ENCODE results near the gene PKD2L2. TPM values are rescaled to one million over a fixed set of nuclear protein-coding genes. Genes with fewer than 3 reads are reported as not detected.

Gene PKD2L2
- total and polyA plus RNA-seq, 9 of the 15 experiments (the other 6 are each of a cell fraction or from before 2014, with no cell fraction given): 0.08 to 0.25 (median 0.11) TPM; not detected in 5

DNA sequence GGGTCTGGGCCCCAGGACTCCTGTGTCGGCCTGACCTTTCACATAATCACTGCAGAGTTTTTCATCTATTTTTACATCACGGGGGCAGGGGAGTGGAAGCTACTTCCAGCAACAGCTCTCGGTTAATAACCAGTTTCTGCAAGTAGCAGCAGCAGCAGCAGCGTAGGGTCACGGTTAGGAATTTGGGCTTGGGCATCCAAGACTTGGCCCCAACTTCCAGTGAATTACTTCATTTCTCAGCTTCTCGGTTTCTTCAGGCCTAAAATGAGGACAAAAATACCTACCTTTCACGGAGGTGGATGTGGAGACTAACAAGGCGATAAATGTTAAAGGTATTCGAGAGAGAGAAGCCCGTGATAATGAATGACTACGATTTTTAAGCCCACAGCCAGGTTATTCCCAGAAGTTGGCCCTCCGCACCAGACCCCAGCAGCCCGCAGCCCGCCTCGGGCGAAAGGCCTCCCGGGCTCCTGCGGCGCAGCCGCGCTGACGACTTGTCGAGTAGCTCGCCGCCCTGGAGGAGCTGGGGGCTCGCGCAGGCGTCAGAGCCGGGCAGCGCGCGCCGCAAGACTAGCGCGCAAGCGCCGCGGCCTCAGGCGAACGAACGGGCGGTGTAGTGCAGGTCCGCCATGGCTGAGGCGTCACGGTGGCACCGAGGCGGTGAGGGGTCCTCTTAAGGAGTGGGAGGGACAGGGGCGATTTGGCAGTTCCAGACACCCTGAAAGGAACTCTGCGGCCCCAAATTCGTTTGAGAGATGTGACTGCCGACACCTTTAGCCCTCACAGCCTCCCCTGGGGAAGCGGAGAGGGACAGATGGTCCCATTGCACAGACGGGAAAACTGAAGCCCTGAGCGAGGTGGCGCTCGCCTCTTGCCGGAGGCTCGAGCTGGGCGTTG, at the start of gene PKD2L2 (continued):
- TF ChIP-seq, protein P1, sequence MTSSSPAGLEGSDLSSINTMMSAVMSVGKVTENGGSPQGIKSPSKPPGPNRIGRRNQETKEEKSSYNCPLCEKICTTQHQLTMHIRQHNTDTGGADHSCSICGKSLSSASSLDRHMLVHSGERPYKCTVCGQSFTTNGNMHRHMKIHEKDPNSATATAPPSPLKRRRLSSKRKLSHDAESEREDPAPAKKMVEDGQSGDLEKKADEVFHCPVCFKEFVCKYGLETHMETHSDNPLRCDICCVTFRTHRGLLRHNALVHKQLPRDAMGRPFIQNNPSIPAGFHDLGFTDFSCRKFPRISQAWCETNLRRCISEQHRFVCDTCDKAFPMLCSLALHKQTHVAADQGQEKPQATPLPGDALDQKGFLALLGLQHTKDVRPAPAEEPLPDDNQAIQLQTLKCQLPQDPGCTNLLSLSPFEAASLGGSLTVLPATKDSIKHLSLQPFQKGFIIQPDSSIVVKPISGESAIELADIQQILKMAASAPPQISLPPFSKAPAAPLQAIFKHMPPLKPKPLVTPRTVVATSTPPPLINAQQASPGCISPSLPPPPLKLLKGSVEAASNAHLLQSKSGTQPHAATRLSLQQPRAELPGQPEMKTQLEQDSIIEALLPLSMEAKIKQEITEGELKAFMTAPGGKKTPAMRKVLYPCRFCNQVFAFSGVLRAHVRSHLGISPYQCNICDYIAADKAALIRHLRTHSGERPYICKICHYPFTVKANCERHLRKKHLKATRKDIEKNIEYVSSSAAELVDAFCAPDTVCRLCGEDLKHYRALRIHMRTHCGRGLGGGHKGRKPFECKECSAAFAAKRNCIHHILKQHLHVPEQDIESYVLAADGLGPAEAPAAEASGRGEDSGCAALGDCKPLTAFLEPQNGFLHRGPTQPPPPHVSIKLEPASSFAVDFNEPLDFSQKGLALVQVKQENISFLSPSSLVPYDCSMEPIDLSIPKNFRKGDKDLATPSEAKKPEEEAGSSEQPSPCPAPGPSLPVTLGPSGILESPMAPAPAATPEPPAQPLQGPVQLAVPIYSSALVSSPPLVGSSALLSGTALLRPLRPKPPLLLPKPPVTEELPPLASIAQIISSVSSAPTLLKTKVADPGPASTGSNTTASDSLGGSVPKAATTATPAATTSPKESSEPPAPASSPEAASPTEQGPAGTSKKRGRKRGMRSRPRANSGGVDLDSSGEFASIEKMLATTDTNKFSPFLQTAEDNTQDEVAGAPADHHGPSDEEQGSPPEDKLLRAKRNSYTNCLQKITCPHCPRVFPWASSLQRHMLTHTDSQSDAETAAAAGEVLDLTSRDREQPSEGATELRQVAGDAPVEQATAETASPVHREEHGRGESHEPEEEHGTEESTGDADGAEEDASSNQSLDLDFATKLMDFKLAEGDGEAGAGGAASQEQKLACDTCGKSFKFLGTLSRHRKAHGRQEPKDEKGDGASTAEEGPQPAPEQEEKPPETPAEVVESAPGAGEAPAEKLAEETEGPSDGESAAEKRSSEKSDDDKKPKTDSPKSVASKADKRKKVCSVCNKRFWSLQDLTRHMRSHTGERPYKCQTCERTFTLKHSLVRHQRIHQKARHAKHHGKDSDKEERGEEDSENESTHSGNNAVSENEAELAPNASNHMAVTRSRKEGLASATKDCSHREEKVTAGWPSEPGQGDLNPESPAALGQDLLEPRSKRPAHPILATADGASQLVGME (CRISPR knock-in tag; IDR thresholded peaks at IDR 0.05): no peak
- TF ChIP-seq, protein P2, sequence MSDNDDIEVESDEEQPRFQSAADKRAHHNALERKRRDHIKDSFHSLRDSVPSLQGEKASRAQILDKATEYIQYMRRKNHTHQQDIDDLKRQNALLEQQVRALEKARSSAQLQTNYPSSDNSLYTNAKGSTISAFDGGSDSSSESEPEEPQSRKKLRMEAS (CRISPR knock-in tag; IDR thresholded peaks at IDR 0.05): peak; percentile 9; the same call in 1 of the 2 replicates
- TF ChIP-seq, protein P3, sequence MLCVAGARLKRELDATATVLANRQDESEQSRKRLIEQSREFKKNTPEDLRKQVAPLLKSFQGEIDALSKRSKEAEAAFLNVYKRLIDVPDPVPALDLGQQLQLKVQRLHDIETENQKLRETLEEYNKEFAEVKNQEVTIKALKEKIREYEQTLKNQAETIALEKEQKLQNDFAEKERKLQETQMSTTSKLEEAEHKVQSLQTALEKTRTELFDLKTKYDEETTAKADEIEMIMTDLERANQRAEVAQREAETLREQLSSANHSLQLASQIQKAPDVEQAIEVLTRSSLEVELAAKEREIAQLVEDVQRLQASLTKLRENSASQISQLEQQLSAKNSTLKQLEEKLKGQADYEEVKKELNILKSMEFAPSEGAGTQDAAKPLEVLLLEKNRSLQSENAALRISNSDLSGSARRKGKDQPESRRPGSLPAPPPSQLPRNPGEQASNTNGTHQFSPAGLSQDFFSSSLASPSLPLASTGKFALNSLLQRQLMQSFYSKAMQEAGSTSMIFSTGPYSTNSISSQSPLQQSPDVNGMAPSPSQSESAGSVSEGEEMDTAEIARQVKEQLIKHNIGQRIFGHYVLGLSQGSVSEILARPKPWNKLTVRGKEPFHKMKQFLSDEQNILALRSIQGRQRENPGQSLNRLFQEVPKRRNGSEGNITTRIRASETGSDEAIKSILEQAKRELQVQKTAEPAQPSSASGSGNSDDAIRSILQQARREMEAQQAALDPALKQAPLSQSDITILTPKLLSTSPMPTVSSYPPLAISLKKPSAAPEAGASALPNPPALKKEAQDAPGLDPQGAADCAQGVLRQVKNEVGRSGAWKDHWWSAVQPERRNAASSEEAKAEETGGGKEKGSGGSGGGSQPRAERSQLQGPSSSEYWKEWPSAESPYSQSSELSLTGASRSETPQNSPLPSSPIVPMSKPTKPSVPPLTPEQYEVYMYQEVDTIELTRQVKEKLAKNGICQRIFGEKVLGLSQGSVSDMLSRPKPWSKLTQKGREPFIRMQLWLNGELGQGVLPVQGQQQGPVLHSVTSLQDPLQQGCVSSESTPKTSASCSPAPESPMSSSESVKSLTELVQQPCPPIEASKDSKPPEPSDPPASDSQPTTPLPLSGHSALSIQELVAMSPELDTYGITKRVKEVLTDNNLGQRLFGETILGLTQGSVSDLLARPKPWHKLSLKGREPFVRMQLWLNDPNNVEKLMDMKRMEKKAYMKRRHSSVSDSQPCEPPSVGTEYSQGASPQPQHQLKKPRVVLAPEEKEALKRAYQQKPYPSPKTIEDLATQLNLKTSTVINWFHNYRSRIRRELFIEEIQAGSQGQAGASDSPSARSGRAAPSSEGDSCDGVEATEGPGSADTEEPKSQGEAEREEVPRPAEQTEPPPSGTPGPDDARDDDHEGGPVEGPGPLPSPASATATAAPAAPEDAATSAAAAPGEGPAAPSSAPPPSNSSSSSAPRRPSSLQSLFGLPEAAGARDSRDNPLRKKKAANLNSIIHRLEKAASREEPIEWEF (CRISPR knock-in tag; IDR thresholded peaks at IDR 0.05): no peak
- no peak for TF ChIP-seq ELF4 (CRISPR knock-in tag; IDR thresholded peaks at IDR 0.05)
- no peak for TF ChIP-seq MAFK (IDR thresholded peaks at IDR 0.05; ENCODE audit: low read length)
- TF ChIP-seq LEF1 (IDR thresholded peaks at IDR 0.05): no peak
- peak; percentile 11 for TF ChIP-seq SAP30 (IDR thresholded peaks at IDR 0.05; ENCODE audit: borderline replicate concordance, insufficient read depth, low read depth, low read length, poor library complexity, severe bottlenecking)
- no peak for TF ChIP-seq EP300 (IDR thresholded peaks at IDR 0.05; ENCODE audit: low read length)
- no peak for TF ChIP-seq ZNF263 (CRISPR knock-in tag; IDR thresholded peaks at IDR 0.05; ENCODE audit: borderline replicate concordance)
- peak; percentile 73 for TF ChIP-seq GABPB1 (CRISPR knock-in tag; IDR thresholded peaks at IDR 0.05)
- no peak for TF ChIP-seq EGR1 (conservative IDR thresholded peaks at IDR 0.05)
- peak; percentile 7; the same call in 1 of the 2 replicates for TF ChIP-seq JUN (IDR thresholded peaks at IDR 0.05; ENCODE audit: borderline replicate concordance, low read depth, low read length)
- TF ChIP-seq JUN (CRISPR knock-in tag; IDR thresholded peaks at IDR 0.05; ENCODE audit: borderline replicate concordance): no peak
